IPS DF 19.7 (cell line): ENCODE measurements around the gene BATF.

Source experiments
- DNase-seq: peaks from one replicate; pipeline ENCODE4 v3.0.0-alpha.2; 2013; ENCODE audit warnings: low read depth, low spot score

BATF gene

GRCh38 chr14:75531660-75532317, 9.5 kb downstream of the BATF start:
- DNase-seq: no peak

- no peak for DNase-seq
Measured at GRCh38 chr14:75533791-75534555, 11.7 kb downstream of the BATF start.

GRCh38 chr14:75535164-75535898, 13.1 kb downstream of the BATF start:
- DNase-seq: no peak

- no peak for DNase-seq
Measured at GRCh38 chr14:75537071-75537470, 14.8 kb downstream of the BATF start.

- no peak for DNase-seq
Measured at GRCh38 chr14:75539162-75539560, 16.9 kb downstream of the BATF start.

GRCh38 chr14:75539561-75540478, 17.6 kb downstream of the BATF start:
- no peak for DNase-seq

- no peak for DNase-seq
Measured at GRCh38 chr14:75540479-75540851, 18.2 kb downstream of the BATF start.

GRCh38 chr14:75542588-75543091, 20.4 kb downstream of the BATF start:
- DNase-seq: no peak

GRCh38 chr14:75543253-75543652, 21.0 kb downstream of the BATF start:
- no peak for DNase-seq

GRCh38 chr14:75543786-75544185, 21.5 kb downstream of the BATF start:
- no peak for DNase-seq

GRCh38 chr14:75545907-75546306, 23.6 kb downstream of the BATF start:
- DNase-seq: no peak

GRCh38 chr14:75547552-75548250, 25.4 kb downstream of the BATF start:
- DNase-seq: no peak

- DNase-seq: no peak
Measured at GRCh38 chr14:75548544-75548943, 26.3 kb downstream of the BATF start.

GRCh38 chr14:75549169-75549568, 26.9 kb downstream of the BATF start:
- no peak for DNase-seq

GRCh38 chr14:75551021-75551420, 28.8 kb downstream of the BATF start:
- DNase-seq: no peak

GRCh38 chr14:75553157-75553556, 30.9 kb downstream of the BATF start:
- no peak for DNase-seq

- no peak for DNase-seq
Measured at GRCh38 chr14:75553761-75554364, 31.6 kb downstream of the BATF start.

GRCh38 chr14:75554482-75554881, 32.2 kb downstream of the BATF start:
- DNase-seq: no peak

- no peak for DNase-seq
Measured at GRCh38 chr14:75558440-75558839, 36.2 kb downstream of the BATF start.

- DNase-seq: no peak
Measured at GRCh38 chr14:75559045-75559444, 36.8 kb downstream of the BATF start.
